HG03460 (cell line): ENCODE measurements around the gene BCAS3.

Experiments used
- ATAC-seq: cut with Tn5 transposase; IDR thresholded peaks from one replicate; pipeline ENCODE4 v1.9.1; 2021; ENCODE audit not compliant: unreplicated experiment

BCAS3 gene

GRCh38 chr17:61387511-61388305 lies 710.1 kb downstream of the BCAS3 start:
- ATAC-seq, result no peak

- ATAC-seq, result no peak
These were observed 711.1 kb downstream of the BCAS3 start for GRCh38 chr17:61388561-61389356.

GRCh38 chr17:61389670-61390478 lies 712.2 kb downstream of the BCAS3 start:
- ATAC-seq, result no peak

- ATAC-seq, result no peak
These were observed 712.8 kb downstream of the BCAS3 start for GRCh38 chr17:61390479-61390791.

- ATAC-seq, result no peak
These were observed 714.1 kb downstream of the BCAS3 start for GRCh38 chr17:61391595-61392291.

- no peak for ATAC-seq
These were observed 715.0 kb downstream of the BCAS3 start for GRCh38 chr17:61392679-61393078.

- ATAC-seq, result no peak
These were observed 715.9 kb downstream of the BCAS3 start for GRCh38 chr17:61393550-61393903.

GRCh38 chr17:61393904-61394629 lies 716.4 kb downstream of the BCAS3 start:
- no peak for ATAC-seq

- no peak for ATAC-seq
These were observed 717.2 kb downstream of the BCAS3 start for GRCh38 chr17:61394630-61395408.

GRCh38 chr17:61395409-61395982 lies 717.8 kb downstream of the BCAS3 start:
- ATAC-seq, result no peak

- ATAC-seq, result no peak
These were observed 718.4 kb downstream of the BCAS3 start for GRCh38 chr17:61395983-61396585.

- no peak for ATAC-seq
These were observed 719.0 kb downstream of the BCAS3 start for GRCh38 chr17:61396586-61397085.

- ATAC-seq, result no peak
These were observed 719.6 kb downstream of the BCAS3 start for GRCh38 chr17:61397086-61397842.

- ATAC-seq, result no peak
These were observed 721.1 kb downstream of the BCAS3 start for GRCh38 chr17:61398721-61399130.

- ATAC-seq, result no peak
These were observed 721.7 kb downstream of the BCAS3 start, which contains the start of gene TBX2 for GRCh38 chr17:61399131-61400065. Gene TBX2 (plus strand): TSS chr17:61399843. CDS start chr17:61400177, 334 bp downstream.

- no peak for ATAC-seq
These were observed 722.5 kb downstream of the BCAS3 start for GRCh38 chr17:61400066-61400716.
